K562 (cell line): Measurements from ENCODE around the gene CCDC88C. TPM values are rescaled to one million over a fixed set of nuclear protein-coding genes. Genes with fewer than 3 reads are reported as not detected.

Source experiments
- ATAC-seq: fragments of 200-7000 bp; cut with Tn5 transposase; 3 replicates; pipeline ENCODE4 v1.9.1; 2020; ENCODE audit warnings: moderate library complexity
- BruUV-seq: library from RNA; stranded (reverse); fragments of 400-500 nt; replicated peaks from 2 replicates; lab custom pipeline; 2021; lab: Mats Ljungman, UMichigan
- CTCF ChIA-PET: fragments of 300-600 bp; formaldehyde crosslinking; extraction: SDS; loops from one replicate; lab custom pipeline; 2021; ENCODE audit warnings: low intra/inter-chr PET ratio; lab: Yijun Ruan, JAX
- POLR2A ChIA-PET: fragments of 300-600, 350-650 bp; sonication (Branson Sonifier 250); formaldehyde crosslinking; extraction: SDS; loops from one replicate; lab custom pipeline; 2021; ENCODE audit warnings: antibody characterized with exemption, inconsistent platforms; lab: Yijun Ruan, JAX
- DNase-seq, 4 experiments: peaks; one replicate each; pipeline versions ENCODE4 v3.0.0 to v3.0.0-alpha.2; 2011 to 2018; ENCODE audit warnings: low spot score in 3 of 4, mixed read lengths in 3 of 4; ENCODE audit errors: extremely low read depth in 1 of 4
- FAIRE-seq: peaks from 2 replicates; lab custom pipeline; 2011; peaks lifted over from hg19 to GRCh38; lab: Jason Lieb, UNC
- H2AFZ ChIP-seq: 2 replicates; pipeline ENCODE4 v1.6.0; 2011; ENCODE audit warnings: low read depth, low read length, control low read depth, inconsistent platforms
- H3K27ac ChIP-seq: fragments of 200-600 bp; 3 replicates; pipeline ENCODE4 v1.8.0; 2011; ENCODE audit warnings: low read depth, mild to moderate bottlenecking, control low read depth, inconsistent platforms, low read length, moderate library complexity, mixed read lengths; ENCODE audit errors: extremely low read depth
- H3K27me3 ChIP-seq, 2 experiments: fragments of 300-600 bp in 1 of 2; 2 replicates in 1 of 2; 3 replicates in 1 of 2; pipeline versions ENCODE4 v1.6.0 to v1.8.0; 2011; ENCODE audit warnings: inconsistent platforms in 2 of 2, low read length in 2 of 2, mild to moderate bottlenecking in 1 of 2, mixed read lengths in 1 of 2, moderate library complexity in 1 of 2; ENCODE audit not compliant: control insufficient read depth in 2 of 2, insufficient read depth in 2 of 2
- H3K36me3 ChIP-seq: fragments of 300-600 bp; 3 replicates; pipeline ENCODE4 v1.8.0; 2011; ENCODE audit warnings: mild to moderate bottlenecking, low read length, inconsistent platforms; ENCODE audit not compliant: control insufficient read depth, insufficient read depth
- H3K4me1 ChIP-seq, 2 experiments: fragments of 200-600 bp in 1 of 2; replicated peaks in 1 of 2; 2 replicates in 1 of 2; 3 replicates in 1 of 2; pipeline versions ENCODE4 v1.5.1 to v1.8.0; 2011; ENCODE audit warnings: inconsistent platforms in 2 of 2, low read length in 2 of 2, mild to moderate bottlenecking in 1 of 2, mixed read lengths in 1 of 2, moderate library complexity in 1 of 2; ENCODE audit not compliant: control insufficient read depth in 2 of 2, insufficient read depth in 2 of 2
- H3K4me2 ChIP-seq: 2 replicates; pipeline ENCODE4 v1.6.1; 2011; ENCODE audit warnings: low read length, control low read depth, inconsistent platforms, mixed read lengths; ENCODE audit not compliant: insufficient read depth
- H3K4me3 ChIP-seq: fragments of 200-600 bp; sonication (generic), shearing (Covaris generic); 2 replicates; pipeline ENCODE4 v1.5.1; 2016; ENCODE audit warnings: control low read depth, inconsistent platforms
- H3K79me2 ChIP-seq: fragments of 200-600 bp; 3 replicates; pipeline ENCODE4 v1.8.0; 2011; ENCODE audit warnings: low read length, inconsistent platforms; ENCODE audit not compliant: control insufficient read depth, insufficient read depth
- H3K9ac ChIP-seq, 2 experiments: 2 replicates each; pipeline versions ENCODE4 v1.6.0 to v1.6.1; 2011; ENCODE audit warnings: low read depth in 2 of 2, low read length in 2 of 2, control low read depth in 1 of 2, inconsistent platforms in 1 of 2, mild to moderate bottlenecking in 1 of 2, mixed read lengths in 1 of 2; ENCODE audit not compliant: insufficient read depth in 1 of 2
- H3K9me1 ChIP-seq: one replicate; pipeline ENCODE4 v1.6.0; 2011; ENCODE audit warnings: inconsistent platforms, mild to moderate bottlenecking, low read length, moderate library complexity; ENCODE audit not compliant: control insufficient read depth, insufficient read depth
- H3K9me3 ChIP-seq: replicated peaks from 2 replicates; pipeline ENCODE4 v1.5.1; 2011; ENCODE audit warnings: low read depth, low read length, inconsistent platforms; ENCODE audit not compliant: control insufficient read depth, insufficient read depth
- H4K20me1 ChIP-seq: replicated peaks from 2 replicates; pipeline ENCODE4 v1.6.1; 2011; ENCODE audit warnings: low read length, inconsistent platforms, mixed read lengths; ENCODE audit not compliant: control insufficient read depth, insufficient read depth
- CBFA2T3 ChIP-seq: fragments of 450-650 bp; IDR thresholded peaks from 2 replicates; pipeline ENCODE4 v1.6.1; 2017
- POLR2G ChIP-seq: fragments of 200-400 bp; formaldehyde crosslinking; IDR thresholded peaks from 2 replicates; pipeline ENCODE4 v1.6.1; 2017; ENCODE audit warnings: low read depth, mild to moderate bottlenecking, antibody characterized with exemption, low read length, moderate library complexity
- SAFB2 ChIP-seq: fragments of 200-400 bp; formaldehyde crosslinking; IDR thresholded peaks from 2 replicates; pipeline ENCODE4 v1.6.1; 2018; ENCODE audit warnings: borderline replicate concordance, low read length, low read depth, moderate library complexity; ENCODE audit not compliant: severe bottlenecking
- TCFL5 ChIP-seq: fragments of 250-450 bp; sonication (Bioruptor Pico); conservative IDR thresholded peaks from 2 replicates; pipeline ENCODE4 v1.6.1; 2021; ENCODE audit warnings: mild to moderate bottlenecking, moderate library complexity, matching md5 sums
- USF2 ChIP-seq: sonication (generic); formaldehyde crosslinking; IDR thresholded peaks from 2 replicates; pipeline ENCODE4 v1.5.0; 2020; ENCODE audit warnings: missing genetic modification reagents
- ZC3H11A ChIP-seq: IDR thresholded peaks from 2 replicates; pipeline ENCODE4 v1.6.1; 2012; ENCODE audit warnings: low read depth, low read length, improper control_type of control experiment
- ZNF282 ChIP-seq: sonication (generic); formaldehyde crosslinking; IDR thresholded peaks from 2 replicates; pipeline ENCODE4 v1.8.1; 2023; ENCODE audit warnings: missing genetic modification reagents
- WGBS: fragments of 100-300 bp; shearing (Covaris generic); methylation state at CpG from one replicate; pipeline ENCODE4 v1.1.6; 2016; ENCODE audit warnings: low coverage, mixed read lengths; ENCODE audit not compliant: insufficient coverage; ENCODE audit errors: missing lambda C conversion rate; 5-methylcytosine and 5-hydroxymethylcytosine counted together
- in situ Hi-C: fragments of 300-500 bp; cut with MboI; formaldehyde crosslinking; loops from 4 replicates; pipeline ENCODE4 v1.15.0; 2018; ENCODE audit warnings: inconsistent platforms, mixed read lengths
- intact Hi-C: fragments of 100-400 bp; cut with micrococcal nuclease; formaldehyde crosslinking; loops from 2 replicates; pipeline ENCODE4 v1.14.2; 2022
- polyA plus RNA-seq, 8 experiments: library from polyadenylated mRNA; depleted of rRNA in 4 of 8; stranded (reverse) in 5 of 8; unstranded in 3 of 8; fragments of >200 nt; fragmentation: Nextera tagmentation in 2 of 8; fragmentation: Illumina TruSeq in 1 of 8; extraction: Ambion mirVana in 2 of 8; extraction: Trizol in 1 of 8; gene quantifications; 2 replicates each; pipeline versions ENCODE4 v1.2.1 to v1.2.3, GENCODE V29; 2011 to 2014; ENCODE audit warnings: inconsistent platforms in 1 of 8, missing spikeins in 1 of 8
- total RNA-seq, 7 experiments: library from RNA; depleted of rRNA in 6 of 7; stranded (reverse); fragments of >200 nt in 6 of 7; fragmentation: Illumina TruSeq in 2 of 7; extraction: Trizol in 2 of 7; gene quantifications; 2 replicates each; pipeline versions ENCODE4 v1.2.1 to v1.2.3, GENCODE V29; 2011 to 2021; ENCODE audit warnings: low replicate concordance in 1 of 7

Gene CCDC88C
- total and polyA plus RNA-seq, 9 of the 15 experiments (the other 6 are each of a cell fraction or from before 2014, with no cell fraction given), result 0.62 to 22.5 (median 10.7) TPM

GRCh38 chr14:91235841-91236240, 181.8 kb downstream of the CCDC88C start:
- no peaks in the 10 kb centered on the region for H3K9me3 ChIP-seq
- H3K4me3 ChIP-seq, result no peak overlapping the region
- no peak overlapping the region for H3K4me2 ChIP-seq
- DNase-seq (no peak), ATAC-seq (no peak), FAIRE-seq (no peak)
- no peaks in the 10 kb centered on the region for H3K9me1 ChIP-seq
- no peak overlapping the region for H3K27ac ChIP-seq
- CTCF ChIA-PET, result no interaction called here
- WGBS, result 72% methylated on average over 6 of the region's 7 CpGs
- TF ChIP-seq USF2 (CRISPR knock-in tag) (no peak), SAFB2 (no peak), ZNF282 (CRISPR knock-in tag) (no peak), CBFA2T3 (no peak), TCFL5 (CRISPR knock-in tag) (no peak)
- H3K4me1 ChIP-seq, result peaks cover 0 to 3% of the 10 kb centered on the region in 2 experiments; a peak in 2 of 5 replicates
- no peaks in the 10 kb centered on the region for H4K20me1 ChIP-seq
- no peaks in the 10 kb centered on the region for H3K79me2 ChIP-seq
- in situ Hi-C loops, result no loop called here
- intact Hi-C loops, result no loop called here
- H3K9ac ChIP-seq, result no peak overlapping the region
- no TSS peak for BruUV-seq
- H3K36me3 ChIP-seq, result no peaks in the 10 kb centered on the region
- no peak overlapping the region for H2AFZ ChIP-seq
- POLR2A ChIA-PET, result interaction anchor here (0.5 to 0.8 kb wide), 3 partner anchors 11 to 42 kb away, joined by 3 to 4 read pairs (median 3); no protein-coding TSS in a partner anchor
- no peaks in the 10 kb centered on the region for H3K27me3 ChIP-seq

- ChIA-PET CTCF (no interaction called here), POLR2A (no interaction called here)
- 93% methylated on average over 6 of the region's 16 CpGs for WGBS
- no peak overlapping the region for H3K4me3 ChIP-seq
- 0 out of 2 replicates have a peak, but pooled peaks have one; percentile 37 for TF ChIP-seq POLR2G
- TF ChIP-seq ZC3H11A, result no peak
- H3K9me1 ChIP-seq, result no peaks in the 10 kb centered on the region
- no peak for FAIRE-seq
- intact Hi-C loops (no loop called here), in situ Hi-C loops (no loop called here)
- no TSS peak for BruUV-seq
- H3K9ac ChIP-seq, result no peak overlapping the region
- no peak for DNase-seq
- no peak overlapping the region for H3K27ac ChIP-seq
- H3K4me2 ChIP-seq, result no peak overlapping the region
- ATAC-seq, result no peak
- H3K4me1 ChIP-seq, result peaks cover 0 to 3% of the 10 kb centered on the region in 2 experiments; a peak in 2 of 5 replicates
- no peaks in the 10 kb centered on the region for H3K36me3 ChIP-seq
- H3K27me3 ChIP-seq, result no peaks in the 10 kb centered on the region
- no peaks in the 10 kb centered on the region for H4K20me1 ChIP-seq
- H3K79me2 ChIP-seq, result no peaks in the 10 kb centered on the region
- no peak overlapping the region for H2AFZ ChIP-seq
- no peaks in the 10 kb centered on the region for H3K9me3 ChIP-seq
Observed at GRCh38 chr14:91234791-91235114, 182.9 kb downstream of the CCDC88C start.
